CD4-positive, alpha-beta T cell treated with Interleukin-6 for 4 hours (primary cell): ENCODE data around the gene LNP1.

Experiments used
- DNase-seq: peaks from one replicate; pipeline ENCODE4 v3.0.0-alpha.2; 2020; ENCODE audit warnings: mixed read lengths

The LNP1 gene

DNA sequence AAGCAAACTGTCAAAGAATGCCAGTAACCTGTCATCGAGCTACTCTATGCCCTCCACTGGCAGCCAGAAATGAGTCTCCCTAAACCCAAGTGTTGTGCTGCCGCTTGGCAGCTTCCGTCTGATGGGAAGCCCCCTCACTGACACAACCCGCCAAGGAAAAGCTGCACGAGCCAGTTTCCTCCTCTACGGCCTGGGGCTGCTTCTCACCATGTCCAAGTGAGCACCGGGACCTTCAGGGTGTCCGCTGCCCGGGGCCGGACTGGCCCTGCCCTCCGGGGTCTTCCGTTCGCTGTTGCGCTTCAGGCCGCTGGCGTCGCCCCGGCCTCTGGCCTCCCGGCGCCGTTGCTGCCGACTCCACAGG lies 940 bp upstream of the LNP1 start:
- peak; percentile 28 for DNase-seq

DNA sequence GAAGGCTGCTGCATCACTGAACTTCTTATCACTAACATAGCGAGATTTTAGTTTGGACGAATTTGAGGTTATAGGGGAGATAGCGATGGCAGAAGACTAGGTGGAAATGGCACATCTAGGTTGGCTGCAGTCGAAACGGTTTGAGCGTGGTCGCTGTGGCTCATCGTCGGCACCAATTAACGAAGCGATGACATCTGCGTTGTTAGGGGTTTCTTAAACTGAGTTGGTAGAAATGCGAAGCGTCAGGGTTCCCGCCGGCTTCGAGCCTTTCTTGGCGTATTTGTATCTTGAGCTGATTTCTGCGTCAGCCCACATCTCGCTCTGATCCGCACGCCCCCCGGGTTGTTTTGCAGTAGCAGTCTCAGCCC lies 319 bp downstream of the LNP1 start:
- peak; percentile 54 for DNase-seq

- DNase-seq: no peak
Measured at GRCh38 chr3:100402256-100402655, 917 bp downstream of the LNP1 start.

DNA sequence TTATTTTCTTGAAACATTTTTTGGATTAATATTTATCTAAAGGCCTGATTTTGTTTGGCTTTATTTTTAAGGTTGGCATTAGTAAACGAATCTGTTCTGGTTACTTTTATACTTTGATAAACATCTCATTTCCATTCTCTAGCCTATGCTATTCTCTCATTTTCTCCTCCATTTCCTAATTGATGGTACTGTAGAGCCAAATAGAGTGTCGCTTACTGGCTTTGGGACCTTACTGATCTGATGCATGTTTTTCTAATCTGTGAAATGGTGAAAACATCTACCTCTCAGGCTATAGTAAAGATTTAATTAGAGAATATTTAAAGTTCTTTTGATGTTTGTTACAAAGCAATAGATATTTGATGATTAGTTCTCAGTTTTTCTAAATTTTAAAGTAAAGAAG lies 1.6 kb downstream of the LNP1 start:
- DNase-seq: no peak

DNA sequence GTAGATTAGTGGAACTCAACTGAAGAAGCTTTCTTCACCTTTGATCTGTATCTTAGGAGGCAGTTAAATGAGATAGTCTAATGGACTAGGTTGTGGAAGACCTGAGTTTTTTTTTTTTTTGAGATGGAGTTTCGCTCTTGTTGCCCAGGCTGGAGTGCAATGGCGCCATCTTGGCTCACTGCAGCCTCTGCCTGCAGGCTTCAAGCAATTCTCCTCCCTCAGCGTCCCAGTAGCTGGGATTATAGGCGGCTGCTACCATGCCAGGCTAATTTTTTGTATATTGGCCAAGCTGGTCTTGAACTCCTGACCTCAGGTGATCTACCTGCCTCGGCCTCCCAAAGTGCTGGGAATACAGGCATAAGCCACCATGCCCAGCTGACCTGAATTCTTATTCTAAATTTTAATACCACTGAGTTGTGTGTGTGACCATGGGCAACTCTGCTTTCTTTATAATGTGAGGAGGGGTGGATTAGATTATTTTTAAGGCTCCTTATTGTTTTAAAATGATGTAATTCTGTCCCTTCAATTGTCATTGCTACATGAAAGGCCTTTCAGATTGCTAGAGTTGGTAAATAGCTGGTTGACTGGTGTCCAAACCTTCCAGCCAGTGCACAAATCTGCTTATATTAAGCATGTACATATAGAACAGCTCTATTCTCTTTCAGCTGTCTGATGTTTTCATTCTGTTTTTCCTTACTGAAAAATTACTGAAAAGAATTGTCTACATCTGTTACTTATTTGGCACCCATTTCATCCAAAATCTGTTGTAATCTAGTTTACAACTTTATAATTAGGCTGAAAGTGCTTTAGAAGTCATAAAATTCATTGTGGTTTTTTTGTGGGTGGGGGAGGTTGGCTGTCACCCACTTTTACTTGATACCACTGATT lies 2.3 kb downstream of the LNP1 start:
- DNase-seq: no peak

GRCh38 chr3:100404250-100404548 lies 2.9 kb downstream of the LNP1 start:
- DNase-seq: no peak

DNA sequence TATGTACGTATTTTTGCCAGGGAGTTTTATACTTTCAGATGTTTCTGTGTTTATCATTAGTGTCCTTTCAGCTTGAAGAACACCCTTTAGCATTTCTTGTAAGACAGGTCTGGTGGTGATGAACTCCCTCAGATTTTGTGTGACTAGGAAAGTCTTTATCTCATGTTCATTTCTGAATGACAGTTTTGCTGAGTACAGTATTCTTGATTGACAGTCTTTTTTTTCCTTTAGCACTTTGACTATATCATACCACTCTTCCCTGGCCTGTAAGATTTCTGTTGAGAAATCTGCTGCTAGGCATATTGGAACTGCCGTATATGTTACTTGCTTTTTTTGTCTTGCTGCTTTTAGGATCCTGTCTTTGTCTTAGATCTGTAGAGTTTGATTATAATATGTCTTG lies 5.8 kb downstream of the LNP1 start:
- DNase-seq: no peak

- no peak for DNase-seq
Measured at GRCh38 chr3:100407977-100408532, 6.7 kb downstream of the LNP1 start.

- DNase-seq: no peak
Measured at GRCh38 chr3:100411091-100411982, 10.0 kb downstream of the LNP1 start.

- no peak for DNase-seq
Measured at GRCh38 chr3:100412912-100413590, 11.7 kb downstream of the LNP1 start.

DNA sequence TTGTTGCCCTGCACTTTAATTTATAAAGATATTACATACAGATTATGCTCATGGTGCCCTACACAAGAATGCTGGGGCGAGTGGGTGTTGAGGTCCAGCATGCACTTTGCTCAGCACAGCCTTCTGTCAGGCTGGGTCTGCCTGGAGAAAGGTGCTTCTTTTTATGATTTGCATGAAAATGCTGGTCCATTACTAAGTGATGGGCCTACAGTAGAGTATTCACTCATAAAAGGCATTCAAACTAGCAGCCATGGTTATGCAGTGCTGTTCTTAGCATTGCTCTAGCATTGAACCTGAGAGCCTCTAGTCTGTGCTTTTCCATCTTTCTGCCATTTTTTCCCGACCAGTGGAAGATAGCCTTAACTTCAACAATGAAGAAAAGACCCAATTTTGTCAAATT lies 12.3 kb downstream of the LNP1 start:
- DNase-seq: no peak

- DNase-seq: no peak
Measured at GRCh38 chr3:100416176-100416575, 14.8 kb downstream of the LNP1 start.

DNA sequence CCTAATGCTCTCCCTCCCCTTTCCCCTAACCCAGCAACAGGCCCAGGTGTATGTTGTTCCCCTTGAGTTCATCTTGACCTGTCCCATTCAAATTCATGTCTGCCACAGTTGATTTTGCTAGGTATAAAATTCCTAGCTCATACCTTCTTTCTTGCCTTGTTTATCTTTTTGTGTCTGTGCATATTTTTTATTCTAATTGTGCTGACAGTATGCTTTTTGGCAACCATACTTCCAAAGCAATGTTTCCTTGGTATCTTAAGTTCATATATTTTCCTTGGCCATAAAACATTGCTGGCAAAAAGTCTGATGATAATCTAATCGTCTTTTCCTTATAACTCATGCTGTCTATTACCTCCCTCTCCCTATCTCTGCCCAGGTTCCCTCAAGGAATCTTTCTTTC lies 15.5 kb downstream of the LNP1 start:
- no peak for DNase-seq

DNA sequence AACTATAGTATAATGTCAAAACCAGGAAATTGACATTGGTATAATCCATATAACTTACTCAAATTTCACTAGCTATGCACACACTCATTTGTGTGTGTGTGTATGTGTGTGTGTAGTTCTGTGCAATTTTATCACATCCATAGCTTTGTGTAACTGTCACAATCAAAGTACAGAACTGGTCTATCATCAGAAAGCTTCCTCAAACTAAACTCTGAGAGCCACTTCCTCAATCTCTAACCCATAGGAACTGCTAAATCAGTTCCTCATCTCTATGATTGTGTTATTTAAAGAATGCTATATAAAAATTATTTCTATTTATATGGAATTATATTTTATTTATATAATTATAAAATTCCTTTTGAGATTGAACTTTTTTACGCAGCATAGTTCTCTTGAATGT lies 18.1 kb downstream of the LNP1 start:
- DNase-seq: no peak

GRCh38 chr3:100420885-100421284 lies 19.5 kb downstream of the LNP1 start:
- no peak for DNase-seq

DNA sequence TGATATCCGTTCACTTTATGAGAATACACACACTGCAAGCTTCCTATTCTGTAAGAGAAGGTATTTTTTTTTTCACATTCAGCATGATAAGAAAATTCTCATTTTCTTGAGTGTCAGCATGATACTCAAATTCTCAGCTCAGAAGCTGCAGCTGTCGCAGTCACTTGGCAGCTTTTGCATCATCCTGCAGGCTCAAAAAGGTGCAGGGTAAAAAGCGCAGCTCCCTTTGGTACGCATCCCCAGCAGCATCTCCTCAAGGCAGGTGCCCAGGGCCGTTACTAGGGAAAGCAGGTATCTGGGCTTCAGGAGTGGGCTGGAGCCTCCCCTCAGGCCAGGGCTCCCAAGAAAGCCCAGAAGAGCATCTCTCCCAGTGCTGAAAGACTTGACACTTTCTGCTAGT lies 22.3 kb downstream of the LNP1 start:
- DNase-seq: no peak

DNA sequence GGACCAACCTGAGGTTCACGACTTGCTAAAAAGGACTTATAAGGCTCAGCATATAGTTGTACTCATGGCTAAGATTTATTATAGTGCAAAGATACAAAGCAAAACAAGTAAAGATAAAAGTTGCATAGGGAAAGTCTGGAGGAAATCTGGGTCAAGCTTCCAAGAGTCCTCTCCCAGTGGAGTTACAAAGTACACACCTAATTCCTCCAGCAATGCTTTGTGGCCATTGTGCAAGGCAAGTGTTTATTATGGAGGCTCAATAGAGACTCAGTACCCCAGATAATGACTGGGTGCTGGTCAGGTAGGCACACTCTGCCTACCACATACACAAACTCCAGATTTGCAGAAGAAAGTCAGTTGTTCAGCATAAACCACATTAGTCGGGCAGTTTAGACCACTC lies 22.9 kb downstream of the LNP1 start:
- no peak for DNase-seq

- DNase-seq: no peak
Measured at GRCh38 chr3:100425316-100425715, 24.0 kb downstream of the LNP1 start.

- no peak for DNase-seq
Measured at GRCh38 chr3:100426067-100426682, 24.8 kb downstream of the LNP1 start.

GRCh38 chr3:100427699-100428098 lies 26.4 kb downstream of the LNP1 start:
- DNase-seq: no peak

DNA sequence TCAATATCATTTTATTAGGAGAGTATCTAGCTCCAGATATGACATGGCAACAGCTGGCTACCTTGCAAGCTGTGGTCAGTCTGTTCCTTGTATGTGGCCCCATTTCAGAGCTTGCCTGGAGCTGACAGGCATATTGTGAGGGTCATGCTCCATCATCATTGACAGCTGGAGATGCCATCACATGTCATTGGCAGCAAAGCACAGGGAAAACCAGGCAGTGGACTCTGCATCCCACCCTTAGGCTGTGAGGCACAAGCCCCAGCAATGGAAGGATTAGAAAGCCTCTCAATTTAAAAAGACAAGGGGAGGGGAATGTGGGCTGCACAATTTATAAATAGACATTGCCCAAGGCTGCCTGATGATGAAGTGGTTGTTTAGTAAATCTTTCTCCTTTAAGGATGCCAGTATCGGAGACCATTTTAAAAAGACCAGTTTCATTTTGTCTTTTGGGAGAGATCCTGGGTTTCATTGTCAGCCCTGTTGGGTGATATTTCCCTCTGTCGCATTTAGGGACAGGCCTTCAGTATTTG lies 27.9 kb downstream of the LNP1 start:
- no peak for DNase-seq

- no peak for DNase-seq
Measured at GRCh38 chr3:100436951-100437350, 35.6 kb downstream of the LNP1 start.
